Left cardiac atrium (tissue), 4 donors: ENCODE measurements around the gene GPC5. TPM values are rescaled to one million over a fixed set of nuclear protein-coding genes. Genes with fewer than 3 reads are reported as not detected.

ENCODE experiments used
- ATAC-seq, 2 donors: fragments of 200-7000 bp; cut with Tn5 transposase; one replicate each; pipeline ENCODE4 v1.9.1; 2020; ENCODE audit warnings: mild to moderate bottlenecking in 2 of 2, moderate library complexity in 2 of 2
- DNase-seq: peaks from one replicate; pipeline ENCODE4 v3.0.0-alpha.2; 2020
- intact Hi-C, 2 donors: fragments of 100-400 bp; cut with DNase I; formaldehyde crosslinking; loops; one replicate each; pipeline versions ENCODE4 v1.14.1 to v1.15.1; 2022 to 2023
- total RNA-seq, 2 donors: library from RNA; stranded (reverse); fragmentation: NEBNext Ultra II Directional; extraction: Animal tissue kit (Norgen Biotek cat#: 25700); gene quantifications; one replicate each; pipeline ENCODE4 v1.2.1, GENCODE V29; 2021
- donor health status: DM: no; HTN: yes; CAD: no.
- donor health status: DM: no; HTN: yes; CAD: no; lungs with severe emphysema.
- donor health status: DM: yes; HTN: yes; CAD: no.
- donor health status: Dilated cardiomyopathy.

Gene GPC5
- total RNA-seq, 2 donors from 2014 or later, result 1.8 to 3.0 TPM

DNA sequence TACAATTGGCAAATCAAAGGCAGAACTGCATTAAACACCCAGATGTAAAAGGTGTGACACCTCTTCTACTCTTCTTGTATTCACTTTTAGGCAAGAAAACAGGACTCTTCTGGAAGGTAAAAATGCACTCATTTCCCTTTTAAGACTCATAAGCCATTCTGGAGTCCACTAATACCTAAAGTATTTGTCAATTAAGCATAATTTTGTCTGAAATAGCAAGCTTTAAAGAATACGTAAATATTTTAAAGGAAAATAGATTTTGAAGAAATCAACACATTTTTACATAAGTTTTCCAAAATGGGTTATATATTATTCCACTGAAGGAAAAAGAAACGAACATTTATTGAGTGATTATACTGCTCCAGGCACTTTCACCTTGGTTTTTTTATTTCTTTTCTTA lies 1166.5 kb downstream of the GPC5 start:
- ATAC-seq, result no peak
- DNase-seq, result no peak
- intact Hi-C loops, result no loop called here

DNA sequence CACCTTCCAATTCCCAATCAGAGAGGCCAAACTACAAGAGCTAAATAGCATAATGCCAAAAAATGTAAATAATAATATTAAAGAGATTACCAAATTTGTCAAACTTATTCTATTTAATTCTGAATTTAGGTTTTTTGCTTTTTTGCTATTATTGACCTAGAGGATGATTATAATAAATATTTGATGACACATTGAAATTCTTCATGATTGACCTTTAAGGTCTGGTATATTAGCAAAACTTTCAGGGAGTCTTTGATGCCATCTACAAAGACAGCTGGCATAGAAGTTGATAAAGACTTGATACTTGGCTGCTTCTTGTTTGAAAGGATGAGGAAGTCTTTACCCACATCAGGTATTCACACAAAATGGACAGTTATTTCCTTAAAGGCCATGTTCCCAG lies 1168.3 kb downstream of the GPC5 start:
- ATAC-seq (no peak), DNase-seq (no peak)
- intact Hi-C loops, result no loop called here

DNA sequence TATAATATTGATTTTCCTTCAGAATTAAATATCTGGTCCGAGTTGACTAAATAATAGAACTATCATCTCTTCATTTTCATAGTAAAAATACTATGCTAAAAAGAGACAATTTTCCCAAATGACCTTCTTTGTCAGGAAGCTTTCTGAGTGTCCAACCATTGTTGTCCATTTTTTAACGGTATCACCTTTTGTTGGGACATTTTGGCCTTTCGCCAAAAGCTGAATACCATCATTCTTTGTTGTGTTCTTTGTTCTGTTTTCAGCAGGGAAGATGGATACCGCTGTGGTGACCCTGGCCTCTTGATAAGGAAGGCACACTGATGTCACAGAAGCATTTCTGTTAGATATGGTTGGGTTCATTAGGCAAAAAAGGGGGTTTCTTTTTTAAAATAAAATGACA lies 1173.8 kb downstream of the GPC5 start:
- ATAC-seq, result no peak
- intact Hi-C loops, result no loop called here
- DNase-seq, result no peak

DNA sequence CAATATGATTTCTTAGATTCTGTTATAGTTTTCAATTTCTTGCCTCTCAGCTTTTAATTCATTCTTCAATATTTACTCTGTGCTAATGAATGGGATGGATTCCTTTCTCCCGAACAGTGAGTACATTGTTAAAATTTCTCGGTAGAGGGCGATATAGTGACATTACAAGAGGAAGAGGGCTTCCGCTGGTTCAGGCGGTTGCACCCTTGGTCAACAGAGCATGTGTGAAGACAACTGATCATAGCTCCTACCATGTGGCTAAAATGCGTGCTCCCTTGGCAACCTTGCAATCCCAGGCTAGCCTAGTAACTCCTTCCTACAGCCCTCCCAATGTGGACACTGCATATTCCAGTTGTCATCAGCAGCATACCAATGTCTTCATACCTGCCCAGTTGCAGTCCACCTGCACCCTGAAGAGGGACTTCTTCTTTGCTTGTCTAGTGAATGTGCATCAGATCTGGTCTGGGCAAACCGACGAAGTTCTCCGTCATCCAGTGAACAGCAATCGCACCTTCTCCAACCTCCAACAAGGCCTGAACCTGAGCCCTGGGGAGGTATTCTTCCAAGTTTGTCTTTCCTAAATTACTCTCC lies 1175.1 kb downstream of the GPC5 start:
- peak; percentile 44 to 50 for ATAC-seq
- intact Hi-C loops, result no loop called here
- no peak for DNase-seq

DNA sequence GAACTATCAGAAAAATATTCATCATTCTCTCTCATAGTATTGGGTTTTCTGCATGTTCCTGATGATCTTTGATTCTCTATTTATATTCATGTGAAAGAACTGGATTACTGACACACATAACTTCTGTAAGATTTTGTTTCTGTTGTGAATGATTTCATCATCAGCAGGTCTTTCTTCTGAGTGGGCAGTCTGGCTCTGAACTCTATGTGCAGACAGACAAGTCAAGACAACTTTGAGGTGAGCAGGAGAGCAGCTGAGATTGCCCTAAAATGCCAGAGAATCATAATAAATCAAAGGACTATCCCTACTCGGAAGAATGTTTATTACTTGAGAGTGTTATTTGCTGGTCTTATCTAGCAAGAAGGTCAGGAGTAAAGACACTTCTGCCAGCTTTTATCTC lies 1176.1 kb downstream of the GPC5 start:
- ATAC-seq (no peak), DNase-seq (no peak)
- intact Hi-C loops, result no loop called here

DNA sequence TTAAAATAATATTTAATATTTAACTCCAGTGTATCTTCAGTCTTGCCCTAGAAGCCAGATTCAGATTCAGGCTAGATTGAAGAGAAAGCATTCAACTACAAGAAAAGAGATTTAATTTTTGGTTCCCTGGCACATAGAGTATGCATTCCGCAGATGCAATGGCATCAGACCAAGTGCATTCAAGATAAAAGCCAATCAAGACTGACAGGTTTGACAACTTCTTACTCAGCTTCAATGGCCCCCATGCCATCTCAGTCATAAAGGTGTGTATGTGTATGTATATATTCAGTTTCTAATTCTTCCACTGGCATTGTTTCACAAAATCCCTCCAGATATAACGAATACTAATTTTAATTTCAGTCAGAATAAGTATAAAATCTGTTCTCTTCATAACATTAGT lies 1177.4 kb downstream of the GPC5 start:
- no peak for ATAC-seq
- DNase-seq, result no peak
- intact Hi-C loops, result no loop called here

DNA sequence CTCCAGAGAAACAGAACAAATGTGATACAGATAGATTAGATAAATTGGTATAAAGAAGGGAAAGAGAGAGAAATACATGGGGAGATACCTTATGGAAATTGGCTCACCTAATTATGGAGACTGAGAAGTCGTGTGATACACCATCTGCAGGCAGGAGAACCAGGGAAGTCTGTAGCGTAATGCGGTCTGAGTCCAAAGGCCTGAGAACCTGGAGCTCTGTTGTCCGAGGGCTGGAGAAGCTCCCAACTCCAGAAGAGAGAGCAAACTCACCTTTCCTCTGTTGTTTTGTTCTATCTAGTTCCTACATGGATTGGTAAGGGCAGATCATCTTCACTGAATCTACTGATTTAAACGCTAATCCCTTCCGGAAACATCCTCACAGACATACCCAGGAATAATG lies 1179.9 kb downstream of the GPC5 start:
- no peak for ATAC-seq
- intact Hi-C loops, result no loop called here
- DNase-seq, result no peak

DNA sequence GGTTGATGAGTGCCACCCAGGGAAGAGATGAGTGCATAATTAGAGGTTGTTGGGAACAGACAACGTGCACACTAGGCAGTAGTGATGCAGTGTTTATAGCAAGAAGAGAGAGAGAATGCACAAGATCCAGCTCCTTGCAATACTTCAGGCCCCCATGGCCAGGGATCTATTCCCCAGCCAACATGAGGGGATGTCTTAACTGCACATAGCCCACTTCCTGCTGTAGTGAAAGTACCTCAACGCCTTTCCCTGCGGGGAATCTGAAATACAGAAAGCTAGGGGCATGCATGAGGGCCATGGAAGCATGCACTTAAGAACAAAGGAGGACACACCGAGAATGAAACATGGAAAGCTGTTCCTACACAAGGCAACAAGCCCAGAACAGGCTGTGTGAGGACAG lies 1191.5 kb downstream of the GPC5 start:
- ATAC-seq (peak in 1 of 2 donors; percentile 15), DNase-seq (no peak)
- intact Hi-C loops, result no loop called here

DNA sequence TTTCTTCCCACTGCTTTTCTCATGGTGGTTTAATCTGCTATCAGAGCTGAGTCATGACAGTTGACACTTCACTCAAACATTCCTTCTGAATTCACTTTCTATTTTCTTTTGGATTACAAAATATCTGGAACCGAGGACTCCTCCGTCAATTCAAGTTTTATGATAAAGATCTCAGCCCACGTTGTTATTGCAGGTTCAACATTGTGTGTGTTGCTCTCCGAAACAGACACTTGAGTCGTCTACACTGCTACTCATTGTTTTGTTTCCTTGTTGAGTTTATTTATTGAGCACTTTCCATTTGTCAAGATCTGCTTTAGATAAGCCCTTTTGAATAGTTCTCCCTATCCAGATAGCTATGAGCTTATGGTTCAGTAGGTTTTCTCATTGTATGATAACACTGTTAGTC lies 1192.1 kb downstream of the GPC5 start:
- intact Hi-C loops, result no loop called here
- ATAC-seq (peak in 1 of 2 donors; percentile 19), DNase-seq (no peak)

DNA sequence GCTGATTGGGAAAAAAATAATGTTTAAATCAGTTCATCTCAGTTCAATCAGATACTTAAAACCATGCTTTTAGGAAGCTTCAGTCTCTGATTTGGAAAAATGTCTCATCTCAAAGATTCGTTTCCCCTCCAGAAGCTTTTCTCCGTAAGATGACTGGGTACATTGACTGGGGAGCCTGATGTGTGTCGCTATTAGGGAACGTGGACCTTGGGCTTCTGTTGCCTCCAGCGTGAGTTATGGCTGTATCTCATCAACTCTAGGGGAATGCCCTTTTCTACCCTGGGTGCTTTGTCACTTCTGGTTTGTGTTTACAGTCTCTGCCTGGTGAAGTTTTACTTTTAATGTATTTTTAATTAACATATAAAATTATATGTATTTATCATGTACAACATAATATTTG lies 1192.7 kb downstream of the GPC5 start:
- no peak for DNase-seq
- intact Hi-C loops, result no loop called here

DNA sequence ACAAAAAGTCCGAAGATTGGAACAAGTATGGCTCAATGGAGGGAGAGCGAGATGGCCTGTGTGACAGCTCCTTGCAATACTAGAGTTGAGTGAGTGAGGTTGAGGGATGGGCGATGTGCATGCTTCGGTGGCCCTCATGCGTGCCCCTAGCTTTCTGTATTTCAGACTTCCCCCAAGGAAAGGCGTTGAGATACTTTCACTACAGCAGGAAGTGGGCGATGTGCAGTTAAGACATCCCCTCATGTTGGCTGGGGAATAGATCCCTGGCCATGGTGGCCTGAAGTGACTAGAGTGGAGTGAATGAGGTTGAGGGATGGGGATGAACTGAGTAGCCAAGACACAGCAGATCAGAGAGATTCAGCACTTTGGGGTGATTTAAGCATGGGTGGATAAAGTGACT lies 1194.3 kb downstream of the GPC5 start:
- no peak for ATAC-seq
- DNase-seq, result no peak
- intact Hi-C loops, result no loop called here

More for the DNA sequence above, 1192.7 kb downstream of the GPC5 start:
- ATAC-seq, result no peak

DNA sequence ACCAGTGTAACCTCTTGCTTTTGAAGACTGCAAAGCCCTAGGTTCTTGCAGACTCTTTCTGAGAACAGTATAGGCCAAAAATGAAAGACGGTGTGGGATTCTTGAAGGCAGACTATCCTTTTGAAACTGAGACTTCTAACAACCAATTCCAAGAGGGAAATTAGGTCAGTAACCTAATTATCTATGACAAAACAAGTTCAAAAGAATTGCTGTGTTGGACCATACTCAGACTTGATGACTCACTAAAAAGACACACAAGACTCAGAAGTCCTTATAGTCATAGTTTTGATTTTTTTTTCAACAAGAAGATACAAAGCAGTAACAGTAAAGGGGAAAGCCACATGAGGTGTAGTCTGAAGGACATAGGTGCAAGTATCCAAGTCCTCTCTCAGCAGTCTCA lies 1204.1 kb downstream of the GPC5 start:
- intact Hi-C loops, result no loop called here
- DNase-seq (no peak), ATAC-seq (no peak)

DNA sequence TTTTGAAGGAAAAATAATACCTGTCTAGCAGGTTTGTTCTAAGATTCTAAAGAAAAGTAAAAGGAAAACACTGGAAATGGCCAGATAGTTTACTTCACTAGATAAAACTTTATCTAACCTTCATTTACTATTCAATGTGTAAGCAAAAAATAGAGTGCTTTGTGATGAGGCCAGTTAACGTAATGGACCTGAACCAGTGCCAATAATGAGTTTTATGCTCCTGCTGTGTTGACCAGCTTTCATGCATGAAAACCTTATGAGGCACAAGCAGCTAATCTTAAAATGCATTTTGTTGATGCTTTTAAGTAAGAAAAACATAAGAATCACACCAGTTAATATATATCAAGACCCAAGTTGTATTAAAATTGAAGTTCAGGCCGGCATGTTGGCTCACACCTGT lies 1211.0 kb downstream of the GPC5 start:
- ATAC-seq (no peak), DNase-seq (no peak)
- intact Hi-C loops, result no loop called here

DNA sequence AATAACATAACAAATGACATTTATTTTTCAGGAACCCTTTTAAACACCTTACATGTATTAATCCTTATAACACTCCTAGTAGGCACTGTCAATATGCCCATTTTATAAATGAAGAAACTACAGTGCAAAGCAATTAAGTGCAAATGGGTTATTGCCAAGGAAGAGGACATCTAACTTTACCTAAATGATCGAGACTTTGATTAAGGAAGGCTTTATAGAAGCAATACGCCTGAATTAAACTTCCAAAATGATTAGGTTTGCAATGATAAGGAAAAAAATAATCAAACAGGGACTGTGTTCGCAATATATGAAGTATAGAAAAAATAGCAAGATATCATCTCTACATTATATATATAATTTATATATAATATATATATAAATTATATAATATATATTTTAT lies 1214.5 kb downstream of the GPC5 start:
- intact Hi-C loops, result no loop called here
- ATAC-seq (no peak), DNase-seq (no peak)

DNA sequence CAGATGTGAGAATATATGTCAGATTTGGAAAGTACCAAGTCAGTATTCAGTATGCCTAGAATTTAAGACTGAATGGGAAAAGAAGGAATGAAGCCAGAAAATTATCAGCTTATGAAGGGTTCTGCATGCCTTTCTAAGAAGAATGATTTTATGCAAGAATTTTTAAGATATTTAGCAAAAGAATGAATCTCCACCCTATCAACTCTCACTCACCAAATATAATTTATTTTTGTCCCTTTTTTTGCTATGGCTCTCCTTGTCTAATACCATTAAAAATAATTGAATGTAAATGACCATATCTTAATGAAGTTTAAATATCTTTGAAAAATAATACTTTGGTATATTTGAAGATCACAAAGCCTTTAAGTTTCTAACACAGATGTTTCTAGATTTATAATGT lies 1215.5 kb downstream of the GPC5 start:
- ATAC-seq (no peak), DNase-seq (no peak)

DNA sequence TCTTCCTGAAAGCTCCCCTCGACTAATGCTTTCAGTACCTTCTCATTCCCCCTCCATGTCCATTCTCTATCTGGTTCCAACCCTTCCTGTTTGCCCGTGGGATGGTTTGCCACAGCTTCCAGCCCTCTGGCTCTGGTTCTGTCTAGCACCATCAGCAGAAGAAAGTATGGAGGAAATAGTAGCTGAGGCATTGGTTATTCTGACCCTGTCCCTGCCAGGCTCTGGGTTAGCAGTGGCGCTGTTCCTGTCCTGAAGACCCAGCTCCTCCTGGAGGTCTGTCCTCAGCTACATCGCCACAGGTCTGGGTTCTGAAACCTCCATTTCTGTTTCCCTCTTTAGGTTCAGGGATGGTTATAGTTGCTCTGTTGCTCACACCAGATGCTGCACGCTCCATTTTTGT lies 1223.6 kb downstream of the GPC5 start:
- DNase-seq (no peak), ATAC-seq (no peak)
- intact Hi-C loops, result no loop called here

More for the DNA sequence above, 1215.5 kb downstream of the GPC5 start:
- intact Hi-C loops, result no loop called here

DNA sequence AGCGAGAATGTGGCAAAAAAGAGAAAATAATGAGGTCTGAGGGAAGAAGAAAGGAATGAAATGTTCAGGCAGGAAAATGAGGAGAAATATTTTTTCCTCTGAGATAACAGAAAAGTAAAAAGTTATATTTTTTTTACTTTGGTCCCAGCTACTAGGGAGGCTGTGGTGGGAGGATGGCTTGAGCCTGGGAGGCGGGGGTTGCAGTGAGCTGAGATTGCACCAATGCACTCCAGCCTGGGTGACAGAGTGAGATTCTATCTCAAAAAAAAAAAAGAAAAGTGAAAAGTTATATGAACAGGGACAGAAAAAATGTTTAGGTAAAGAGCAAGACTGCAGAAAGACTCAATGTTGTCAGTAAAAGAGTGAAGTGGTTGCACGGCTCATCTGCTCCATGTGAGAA lies 1224.5 kb downstream of the GPC5 start:
- peak in 1 of 2 donors; percentile 14 for ATAC-seq
- no peak for DNase-seq
- intact Hi-C loops, result no loop called here

DNA sequence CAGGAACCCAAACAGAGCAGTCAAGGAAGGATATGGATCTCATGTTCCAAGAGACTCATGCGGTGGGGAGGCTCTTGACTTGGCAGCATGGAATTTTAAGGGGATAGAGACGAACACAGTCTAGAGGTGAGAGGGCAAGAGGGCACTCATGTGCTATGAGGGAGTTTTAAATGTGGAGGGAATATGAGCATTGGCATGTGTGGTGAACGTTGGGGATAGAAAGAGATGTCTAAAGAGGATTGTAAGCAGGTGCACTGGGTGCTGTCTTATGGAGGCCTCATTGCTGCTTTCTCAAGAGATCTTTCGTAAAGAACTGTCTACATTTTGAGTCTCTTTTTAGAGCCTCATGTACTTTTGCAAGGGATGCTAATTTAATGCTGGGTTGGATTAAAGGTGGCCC lies 1227.9 kb downstream of the GPC5 start:
- ATAC-seq (no peak), DNase-seq (no peak)
- intact Hi-C loops, result no loop called here

DNA sequence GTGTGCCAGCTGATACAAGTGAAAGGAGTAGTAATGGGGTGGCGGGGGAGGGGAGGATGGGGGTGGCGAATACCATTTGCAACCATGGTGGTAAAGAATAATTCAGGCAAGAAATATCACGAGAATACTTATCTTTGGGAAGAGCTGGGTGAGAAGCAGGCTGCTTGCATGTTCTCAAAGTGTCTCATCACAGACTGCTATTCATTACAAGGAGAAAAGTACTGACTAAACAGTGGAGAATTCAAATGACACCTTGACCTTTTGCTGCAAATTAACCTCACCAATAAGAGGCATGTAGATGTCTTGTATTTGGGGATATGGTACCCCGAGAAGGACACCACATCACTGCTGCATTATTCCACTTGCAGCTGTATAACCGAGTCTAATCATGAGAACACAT lies 1242.5 kb downstream of the GPC5 start:
- intact Hi-C loops, result no loop called here
- ATAC-seq, result no peak

DNA sequence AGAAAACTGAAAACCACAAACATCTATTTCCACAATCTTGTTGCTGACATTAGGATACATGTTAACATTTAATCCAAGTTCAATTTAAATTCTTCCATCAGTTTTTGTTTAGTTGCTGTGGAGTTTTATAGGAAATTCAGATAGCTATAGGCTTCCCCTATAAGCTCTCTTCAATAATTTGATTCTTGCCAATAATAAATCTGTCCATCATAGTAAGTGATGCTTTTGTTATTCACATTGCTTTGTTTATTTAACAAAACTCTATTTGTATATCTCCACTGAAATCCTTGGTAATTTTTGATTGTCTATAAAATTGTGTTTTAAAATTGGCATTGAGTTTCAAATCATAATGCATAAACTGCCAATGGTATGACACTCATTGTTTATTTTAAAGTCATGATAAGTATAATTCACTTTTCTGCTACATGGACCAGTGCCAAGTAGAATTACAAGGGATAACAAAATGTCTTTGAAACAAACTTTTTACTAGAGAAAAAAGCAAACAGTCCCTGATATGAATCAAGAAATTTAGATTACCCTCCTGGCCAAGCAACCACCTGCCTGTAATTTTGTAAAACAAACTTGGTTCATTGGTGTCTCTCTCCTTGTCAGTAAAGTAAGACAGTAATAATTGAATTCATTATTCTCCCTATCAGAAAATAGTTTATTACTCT lies 1250.9 kb downstream of the GPC5 start:
- ATAC-seq (no peak), DNase-seq (no peak)
- intact Hi-C loops, result no loop called here

More for the DNA sequence above, 1242.5 kb downstream of the GPC5 start:
- DNase-seq, result no peak

DNA sequence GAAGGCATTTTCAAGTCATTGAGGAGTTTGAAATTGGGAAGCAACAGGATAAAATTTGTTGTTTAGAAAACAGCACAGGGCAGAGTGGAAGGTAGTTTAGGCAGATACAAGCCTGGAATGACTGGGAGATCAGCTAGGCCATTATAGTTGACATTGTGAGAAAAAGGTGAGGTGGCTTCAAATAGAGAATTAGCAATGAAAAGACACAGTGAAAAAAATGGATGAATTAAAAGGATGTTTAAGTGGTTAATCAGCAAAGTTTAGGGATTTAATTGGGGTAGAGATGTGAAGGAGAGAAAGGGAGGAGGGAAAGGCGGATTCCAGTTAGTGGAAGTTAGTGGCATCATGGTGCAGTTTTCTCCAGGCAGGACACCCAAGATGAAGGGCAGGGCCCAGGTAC lies 1257.7 kb downstream of the GPC5 start:
- intact Hi-C loops, result no loop called here
- DNase-seq, result no peak

More for the DNA sequence above, 1257.7 kb downstream of the GPC5 start:
- ATAC-seq, result no peak
